Thyroid gland (tissue), 4 donors: Measurements from ENCODE around the gene FAM120A. TPM values are rescaled to one million over a fixed set of nuclear protein-coding genes. Genes with fewer than 3 reads are reported as not detected.

Experiments
- DNase-seq, 2 donors: peaks; one replicate each; pipeline ENCODE4 v3.0.0-alpha.2; 2019
- H3K27ac ChIP-seq, 3 donors: fragments of 200-600 bp; sonication (generic); 1 replicate in 2 of 3; 2 replicates in 1 of 3; pipeline ENCODE4 v1.5.1; 2016 to 2019; ENCODE audit warnings: mild to moderate bottlenecking in 1 of 3, moderate library complexity in 1 of 3
- H3K27me3 ChIP-seq: fragments of 200-600 bp; sonication (generic); one replicate; pipeline ENCODE4 v1.5.1; 2019
- H3K36me3 ChIP-seq, 2 donors: fragments of 200-600 bp; sonication (generic); one replicate each; pipeline ENCODE4 v1.5.1; 2016 to 2019
- H3K4me1 ChIP-seq, 2 donors: fragments of 200-600 bp; sonication (generic); one replicate each; pipeline ENCODE4 v1.5.1; 2017 to 2019
- H3K4me3 ChIP-seq, 3 donors: fragments of 200-600 bp; sonication (generic); replicated peaks in 1 of 3; 1 replicate in 2 of 3; 2 replicates in 1 of 3; pipeline ENCODE4 v1.5.1; 2016; ENCODE audit warnings: mild to moderate bottlenecking in 1 of 3
- H3K9me3 ChIP-seq: fragments of 200-600 bp; sonication (generic); one replicate; pipeline ENCODE4 v1.5.1; 2017
- POLR2A ChIP-seq, 2 donors: fragments of 450-650 bp; IDR thresholded peaks; one replicate each; pipeline ENCODE4 v1.6.1; 2017; ENCODE audit warnings: antibody characterized with exemption in 2 of 2, mild to moderate bottlenecking in 2 of 2, moderate library complexity in 1 of 2
- WGBS, 2 donors: methylation state at CpG; one replicate each; pipeline ENCODE4 v1.1.5; 2017; 5-methylcytosine and 5-hydroxymethylcytosine counted together
- intact Hi-C: fragments of 100-400 bp; cut with DNase I; formaldehyde crosslinking; loops from one replicate; pipeline ENCODE4 v1.15.1; 2023
- total RNA-seq, 4 donors: library from RNA; depleted of rRNA; stranded (reverse); fragments of >200 nt; gene quantifications; one replicate each; pipeline ENCODE4 v1.2.3, GENCODE V29; 2016
- TF ChIP-seq, protein P1 (sequence below), 6 experiments: fragments of 200-600 bp in 3 of 6; fragments of 450-650 bp in 3 of 6; sonication (generic) in 3 of 6; IDR thresholded peaks; one replicate each; pipeline ENCODE4 v1.5.1; 2016 to 2019; ENCODE audit warnings: antibody characterized with exemption in 6 of 6, mild to moderate bottlenecking in 2 of 6, inconsistent platforms in 1 of 6, moderate library complexity in 1 of 6

FAM120A gene
- total RNA-seq, 4 donors from 2014 or later = 78.1 to 118 (median 111) TPM

DNA sequence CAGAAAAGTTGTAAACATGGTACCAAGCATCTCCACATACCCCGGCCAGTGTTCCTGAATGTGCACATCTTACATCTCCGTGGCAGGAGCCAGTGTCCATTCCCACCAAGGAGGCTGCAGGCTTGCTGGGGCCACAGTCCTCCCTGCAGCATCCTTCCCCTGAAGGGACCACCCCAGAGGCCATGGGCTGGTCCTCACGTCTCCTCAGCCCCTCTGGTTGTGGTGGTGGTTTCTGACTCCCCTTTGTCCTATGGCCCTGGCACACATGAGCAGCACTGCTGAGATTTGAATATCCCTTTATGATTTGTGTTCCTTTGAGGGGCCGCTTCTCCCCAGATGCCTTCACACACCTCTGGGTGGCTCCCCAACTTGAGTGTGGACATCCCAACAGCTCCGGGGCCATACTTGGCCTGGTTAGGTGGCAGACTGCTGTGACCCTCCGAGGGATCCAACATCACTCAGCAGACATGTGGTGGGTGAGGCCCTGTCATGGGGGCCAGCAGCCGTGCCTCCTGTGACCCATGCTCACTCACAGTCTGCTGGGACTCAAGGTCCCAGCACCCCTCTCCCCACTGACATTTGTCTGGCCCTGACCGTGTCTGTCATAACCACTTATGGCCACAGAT, 139.2 kb downstream of the FAM120A start:
- 83 to 85% methylated on average over 8 of the region's 8 CpGs for WGBS, 2 donors
- Histone ChIP-seq H3K27me3 (no peaks in the 10 kb centered on the region), H3K4me3 (no peak overlapping the region), H3K36me3 (no peaks in the 10 kb centered on the region), H3K4me1 (peaks cover 60 to 82% of the 10 kb centered on the region in 2 donors), H3K9me3 (no peaks in the 10 kb centered on the region), H3K27ac (peak overlapping the region in 1 of 3 donors; percentile 4)
- no peak for TF ChIP-seq POLR2A (IDR thresholded peaks at IDR 0.05)
- TF ChIP-seq, protein P1, sequence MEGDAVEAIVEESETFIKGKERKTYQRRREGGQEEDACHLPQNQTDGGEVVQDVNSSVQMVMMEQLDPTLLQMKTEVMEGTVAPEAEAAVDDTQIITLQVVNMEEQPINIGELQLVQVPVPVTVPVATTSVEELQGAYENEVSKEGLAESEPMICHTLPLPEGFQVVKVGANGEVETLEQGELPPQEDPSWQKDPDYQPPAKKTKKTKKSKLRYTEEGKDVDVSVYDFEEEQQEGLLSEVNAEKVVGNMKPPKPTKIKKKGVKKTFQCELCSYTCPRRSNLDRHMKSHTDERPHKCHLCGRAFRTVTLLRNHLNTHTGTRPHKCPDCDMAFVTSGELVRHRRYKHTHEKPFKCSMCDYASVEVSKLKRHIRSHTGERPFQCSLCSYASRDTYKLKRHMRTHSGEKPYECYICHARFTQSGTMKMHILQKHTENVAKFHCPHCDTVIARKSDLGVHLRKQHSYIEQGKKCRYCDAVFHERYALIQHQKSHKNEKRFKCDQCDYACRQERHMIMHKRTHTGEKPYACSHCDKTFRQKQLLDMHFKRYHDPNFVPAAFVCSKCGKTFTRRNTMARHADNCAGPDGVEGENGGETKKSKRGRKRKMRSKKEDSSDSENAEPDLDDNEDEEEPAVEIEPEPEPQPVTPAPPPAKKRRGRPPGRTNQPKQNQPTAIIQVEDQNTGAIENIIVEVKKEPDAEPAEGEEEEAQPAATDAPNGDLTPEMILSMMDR (IDR thresholded peaks at IDR 0.05) = no peak
- intact Hi-C loops = no loop called here
- DNase-seq = no peak

DNA sequence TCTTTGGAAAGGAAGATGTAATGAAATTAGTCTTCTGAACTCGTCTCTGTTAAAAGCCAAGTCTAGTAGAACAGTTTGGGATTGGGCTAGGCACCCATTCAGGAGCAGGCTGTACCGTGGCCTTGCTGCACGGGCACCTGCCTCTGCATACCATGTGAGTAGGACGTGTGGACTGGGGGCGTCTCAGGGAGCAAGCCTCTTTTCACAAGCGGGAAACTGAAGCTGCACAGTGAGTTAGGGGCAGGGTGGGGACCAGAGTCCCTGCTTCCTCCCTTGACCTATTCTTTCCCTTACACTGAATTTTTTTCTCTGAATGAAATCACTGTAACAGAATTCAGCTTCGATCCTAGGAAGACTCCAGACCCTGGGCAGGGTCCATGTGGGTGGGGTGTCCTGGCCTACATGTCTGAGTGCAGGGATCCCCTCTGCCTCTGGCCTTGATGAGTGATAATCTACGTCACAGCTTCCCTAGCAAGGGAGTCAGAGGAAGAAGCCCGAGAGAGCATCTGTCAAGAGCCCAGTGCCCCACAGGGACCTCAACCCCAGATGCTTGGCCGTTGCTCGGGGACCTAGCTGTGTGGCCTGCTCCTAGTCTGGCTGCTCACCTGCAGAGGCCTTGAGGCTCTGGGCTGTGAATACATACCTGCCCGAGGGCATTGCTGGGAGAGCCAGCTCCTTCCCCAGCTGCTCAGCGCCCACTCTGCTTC, 140.0 kb downstream of the FAM120A start:
- 72 to 93% methylated on average over 10 to 13 of the region's 13 CpGs for WGBS, 2 donors
- H3K27me3 ChIP-seq = no peaks in the 10 kb centered on the region
- peaks cover 54 to 77% of the 10 kb centered on the region in 2 donors for H3K4me1 ChIP-seq
- peak overlapping the region in 1 of 3 donors; percentile 4 for H3K27ac ChIP-seq
- H3K4me3 ChIP-seq = no peak overlapping the region
- no peak for DNase-seq
- intact Hi-C loops = no loop called here
- no peaks in the 10 kb centered on the region for H3K9me3 ChIP-seq
- TF ChIP-seq POLR2A (IDR thresholded peaks at IDR 0.05) = no peak
- TF ChIP-seq, protein P1 (IDR thresholded peaks at IDR 0.05) = no peak
- no peaks in the 10 kb centered on the region for H3K36me3 ChIP-seq

DNA sequence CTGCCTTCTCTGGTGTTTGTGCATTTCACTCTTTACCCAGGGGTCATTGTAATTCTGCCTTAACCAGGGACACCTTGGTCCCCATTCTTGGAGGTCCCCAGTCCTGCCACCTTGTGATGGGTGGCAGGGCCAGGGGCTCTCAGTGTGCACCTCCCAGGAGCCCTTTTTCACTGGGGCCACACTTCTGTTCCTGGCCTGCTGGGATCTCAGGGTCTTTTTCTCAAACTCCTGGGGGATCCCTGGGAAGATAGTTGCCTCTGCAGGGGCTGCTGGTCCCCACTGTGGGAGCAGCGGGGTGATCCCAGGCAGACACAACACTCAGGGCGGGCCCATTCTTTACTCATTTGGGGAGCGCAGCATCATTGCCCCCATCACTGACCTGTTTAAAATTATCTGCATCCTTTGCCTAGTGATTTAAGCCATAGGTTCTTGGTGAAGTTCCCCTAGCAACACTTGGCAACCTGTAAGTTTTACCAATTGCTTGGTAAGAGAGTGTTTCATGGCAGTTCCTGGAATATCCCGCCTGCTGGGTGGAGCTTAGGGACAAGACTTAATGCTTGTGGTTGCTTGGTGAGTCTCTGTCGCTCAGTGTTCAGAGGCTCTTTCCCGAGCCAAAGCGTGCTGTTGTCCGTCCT, 140.6 kb downstream of the FAM120A start:
- no peaks in the 10 kb centered on the region for H3K36me3 ChIP-seq
- intact Hi-C loops = no loop called here
- H3K27ac ChIP-seq = no peak overlapping the region
- peaks cover 49 to 73% of the 10 kb centered on the region in 2 donors for H3K4me1 ChIP-seq
- DNase-seq = no peak
- no peak for TF ChIP-seq POLR2A (IDR thresholded peaks at IDR 0.05)
- TF ChIP-seq, protein P1 (IDR thresholded peaks at IDR 0.05) = no peak
- no peaks in the 10 kb centered on the region for H3K27me3 ChIP-seq
- H3K9me3 ChIP-seq = no peaks in the 10 kb centered on the region
- no peak overlapping the region for H3K4me3 ChIP-seq
- 97 to 100% methylated on average over 7 to 8 of the region's 8 CpGs for WGBS, 2 donors

DNA sequence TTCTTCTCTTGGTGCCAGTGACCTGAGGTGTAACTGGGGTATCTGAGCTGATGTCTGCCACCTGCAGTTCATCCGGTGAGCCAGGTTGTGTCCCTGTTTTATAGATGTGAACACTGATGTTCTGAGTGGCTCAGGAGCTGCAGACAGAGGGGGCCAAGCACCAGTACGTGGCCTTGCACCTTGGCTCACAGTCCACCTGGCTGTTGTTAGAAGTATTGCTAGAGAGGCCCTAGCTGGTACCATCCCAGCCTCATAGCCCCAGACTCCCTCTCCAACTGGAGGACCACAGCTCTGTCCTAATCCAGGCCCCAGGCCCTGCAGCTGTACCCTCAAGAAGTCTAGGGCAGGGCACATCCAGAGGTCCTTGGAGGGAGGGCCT, 141.1 kb downstream of the FAM120A start:
- intact Hi-C loops = no loop called here
- no peak overlapping the region for H3K27ac ChIP-seq
- peaks cover 46 to 73% of the 10 kb centered on the region in 2 donors for H3K4me1 ChIP-seq
- whole genome bisulfite sequencing, 2 donors = 70 to 75% methylated on average over 2 of the region's 2 CpGs
- no peaks in the 10 kb centered on the region for H3K27me3 ChIP-seq
- H3K36me3 ChIP-seq = no peaks in the 10 kb centered on the region
- no peak overlapping the region for H3K4me3 ChIP-seq
- no peak for DNase-seq
- H3K9me3 ChIP-seq = no peaks in the 10 kb centered on the region
- TF ChIP-seq POLR2A (IDR thresholded peaks at IDR 0.05) = no peak
- TF ChIP-seq, protein P1 (IDR thresholded peaks at IDR 0.05) = peak in 2 of 6 experiments; percentile 8 to 14
